ENCODE results near the gene EML1. TPM values are rescaled to one million over a fixed set of nuclear protein-coding genes. Genes with fewer than 3 reads are reported as not detected.

EML1 gene
- total and polyA plus RNA-seq, 10 donors: 1.8 to 15.5 (median 6.0) TPM

- DNase-seq: no peak
- WGBS, 5 donors: 11 to 44% (median 13%) methylated on average over 20 to 65 of the region's 65 CpGs
- H3K27ac ChIP-seq: peak overlapping the region in 7 of 8 donors; percentile 61 to 79 (median 74)
- no peaks in the 10 kb centered on the region for H3K9me3 ChIP-seq
- peaks cover 0 to 38% (median 17%) of the 10 kb centered on the region in 6 donors for H3K4me1 ChIP-seq
- no peaks in the 10 kb centered on the region for H3K36me3 ChIP-seq
- TF ChIP-seq POLR2A (IDR thresholded peaks at IDR 0.05) (no peak), POLR2AphosphoS5 (IDR thresholded peaks at IDR 0.05) (peak in 1 of 3 donors; percentile 55), CTCF (IDR thresholded peaks at IDR 0.05 in 8 of 11, conservative IDR thresholded peaks at IDR 0.05 in 3 of 11) (no peak)
- H3K27me3 ChIP-seq (replicated peaks in 1 of 7): peaks cover 0 to 55% (median 11%) of the 10 kb centered on the region in 7 donors
- intact Hi-C loops (cut with DNase I; ENCODE audit: low total_unique reads): no loop called here
- peak overlapping the region; percentile 22 to 76 (median 37) for H3K4me3 ChIP-seq
These were observed 531 bp upstream of the EML1 start for GRCh38 chr14:99792551-99793212.

DNA sequence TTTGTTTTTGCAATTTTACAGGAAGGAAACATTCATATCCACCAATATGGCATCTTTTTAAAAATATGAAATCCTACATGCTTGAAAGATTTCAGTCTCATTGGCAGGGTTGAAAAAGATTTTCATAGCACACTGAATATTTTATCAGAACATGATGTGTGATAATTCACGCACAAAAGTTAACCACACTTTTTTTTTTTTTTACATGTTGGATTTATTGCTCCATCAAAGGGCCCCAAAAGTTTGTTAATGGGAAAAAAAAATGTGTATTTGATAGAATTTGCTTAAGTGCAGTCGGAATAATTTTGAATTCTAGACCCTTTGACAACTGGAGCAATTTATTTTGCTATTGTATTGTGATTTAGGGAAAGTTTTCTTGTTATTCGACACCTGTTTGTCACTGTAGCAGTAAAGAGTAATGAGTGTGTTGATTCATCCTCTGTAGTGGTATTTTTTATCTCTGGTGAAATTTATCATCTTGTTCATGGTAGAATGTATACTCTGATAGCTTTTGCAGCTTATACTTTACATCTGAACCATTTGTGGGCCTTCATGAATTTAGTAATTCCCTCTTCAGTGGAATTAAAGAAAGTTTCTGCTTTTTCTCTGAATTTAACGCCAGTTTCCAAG lies 1.1 kb downstream of the EML1 start:
- intact Hi-C loops (cut with DNase I; ENCODE audit: low total_unique reads): no loop called here
- Histone ChIP-seq H3K4me1 (peaks cover 0 to 38% (median 17%) of the 10 kb centered on the region in 6 donors), H3K36me3 (no peaks in the 10 kb centered on the region), H3K4me3 (peak overlapping the region in 6 of 8 donors; percentile 13 to 76 (median 41)), H3K27me3 (replicated peaks in 1 of 7) (peaks cover 0 to 69% (median 11%) of the 10 kb centered on the region in 7 donors), H3K9me3 (no peaks in the 10 kb centered on the region), H3K27ac (peak overlapping the region in 2 of 8 donors; percentile 3 to 7)
- no peak for TF ChIP-seq POLR2AphosphoS5 (IDR thresholded peaks at IDR 0.05)
- TF ChIP-seq CTCF (IDR thresholded peaks at IDR 0.05 in 8 of 11, conservative IDR thresholded peaks at IDR 0.05 in 3 of 11): no peak
- TF ChIP-seq POLR2A (IDR thresholded peaks at IDR 0.05): no peak
- 60 to 72% (median 65%) methylated on average over 4 of the region's 4 CpGs for WGBS, 5 donors
- no peak for DNase-seq

DNA sequence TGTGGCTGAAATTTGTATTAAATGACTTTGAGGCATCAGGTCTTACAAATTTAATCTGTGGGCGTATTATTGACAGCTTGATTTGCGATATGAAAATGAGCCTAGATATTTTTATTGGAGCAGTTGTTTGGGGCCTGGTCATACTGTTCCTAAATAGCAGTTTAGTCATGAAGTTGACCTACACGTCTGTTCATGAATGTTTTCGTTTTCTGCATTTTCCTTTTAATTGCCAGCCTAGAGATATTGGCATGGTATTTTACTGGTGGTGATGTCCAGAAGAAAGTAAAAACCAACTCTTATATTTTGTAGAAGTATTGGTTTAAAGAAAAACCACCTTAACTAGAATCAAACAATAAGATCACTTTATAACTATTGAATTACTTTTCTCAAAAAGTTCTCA lies 1.8 kb downstream of the EML1 start:
- peaks cover 0 to 30% (median 17%) of the 10 kb centered on the region in 6 donors for H3K4me1 ChIP-seq
- no peaks in the 10 kb centered on the region for H3K9me3 ChIP-seq
- H3K27ac ChIP-seq: no peak overlapping the region
- no peaks in the 10 kb centered on the region for H3K36me3 ChIP-seq
- TF ChIP-seq POLR2A (IDR thresholded peaks at IDR 0.05) (no peak), POLR2AphosphoS5 (IDR thresholded peaks at IDR 0.05) (no peak), CTCF (IDR thresholded peaks at IDR 0.05 in 8 of 11, conservative IDR thresholded peaks at IDR 0.05 in 3 of 11) (no peak)
- DNase-seq: no peak
- intact Hi-C loops (cut with DNase I; ENCODE audit: low total_unique reads): no loop called here
- H3K4me3 ChIP-seq: no peak overlapping the region
- H3K27me3 ChIP-seq (replicated peaks in 1 of 7): peaks cover 0 to 76% (median 11%) of the 10 kb centered on the region in 7 donors
- 90 to 92% (median 91%) methylated on average over 4 of the region's 4 CpGs for WGBS, 5 donors

DNA sequence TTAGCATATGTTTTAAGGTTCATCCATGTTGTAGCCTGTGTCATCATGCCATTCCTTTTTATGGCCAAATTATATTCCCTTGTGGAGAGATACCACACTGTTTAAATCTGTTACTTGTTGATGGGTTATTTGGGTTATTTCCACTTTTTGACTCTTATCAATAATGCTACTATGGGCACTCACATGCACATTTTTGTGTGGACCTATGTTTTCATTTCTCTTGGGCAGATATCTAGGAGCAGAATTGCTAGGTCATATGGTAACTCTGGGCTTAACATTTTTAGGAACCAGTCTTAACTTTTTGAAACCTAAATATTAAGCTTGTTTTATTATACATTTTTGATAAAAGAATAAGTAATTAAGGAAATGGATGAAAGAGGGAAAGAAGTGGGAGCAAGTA lies 4.0 kb downstream of the EML1 start:
- intact Hi-C loops (cut with DNase I; ENCODE audit: low total_unique reads): no loop called here
- H3K27ac ChIP-seq: no peak overlapping the region
- H3K4me1 ChIP-seq: peaks cover 0 to 17% (median 12%) of the 10 kb centered on the region in 6 donors
- TF ChIP-seq CTCF (IDR thresholded peaks at IDR 0.05 in 8 of 11, conservative IDR thresholded peaks at IDR 0.05 in 3 of 11) (no peak), POLR2AphosphoS5 (IDR thresholded peaks at IDR 0.05) (no peak), POLR2A (IDR thresholded peaks at IDR 0.05) (no peak)
- no peaks in the 10 kb centered on the region for H3K36me3 ChIP-seq
- H3K4me3 ChIP-seq: no peak overlapping the region
- no peak for DNase-seq
- H3K9me3 ChIP-seq: no peaks in the 10 kb centered on the region
- peaks cover 0 to 74% (median 11%) of the 10 kb centered on the region in 7 donors for H3K27me3 ChIP-seq (replicated peaks in 1 of 7)

All from spleen (tissue), 11 donors.